ENCODE data around the gene ELF4.
"Not testable (repeated sequence)": the region's sequence is repeated elsewhere in the genome, so short reads cannot be mapped to it uniquely, and the experiment has no call there.

The ELF4 gene

GRCh38 chrX:130110379-130111219 is at the start of gene ELF4:
ELF4 (minus strand) TSS chrX:130110497; CDS start chrX:130081330, 29,167 bp downstream.
- DNase-seq (ENCODE audit: low read depth) = peak; percentile 30

GRCh38 chrX:130159776-130160175 is 49.5 kb upstream of the ELF4 start:
- DNase-seq (ENCODE audit: low read depth) = no peak

- no peak for DNase-seq (ENCODE audit: low read depth)
These were observed 48.0 kb upstream of the ELF4 start for GRCh38 chrX:130158311-130158710.

GRCh38 chrX:130155564-130155963 is 45.3 kb upstream of the ELF4 start:
- no peak for DNase-seq (ENCODE audit: low read depth)

- no peak for DNase-seq (ENCODE audit: low read depth)
These were observed 37.3 kb upstream of the ELF4 start for GRCh38 chrX:130147631-130148030.

GRCh38 chrX:130145123-130145522 is 34.8 kb upstream of the ELF4 start:
- DNase-seq (ENCODE audit: low read depth) = no peak

- DNase-seq (ENCODE audit: low read depth) = no peak
These were observed 34.2 kb upstream of the ELF4 start for GRCh38 chrX:130144509-130144908.

- DNase-seq (ENCODE audit: low read depth) = no peak
These were observed 29.3 kb upstream of the ELF4 start for GRCh38 chrX:130139474-130140201.

- DNase-seq (ENCODE audit: low read depth) = no peak
These were observed 26.7 kb upstream of the ELF4 start for GRCh38 chrX:130136961-130137360.

- no peak for DNase-seq (ENCODE audit: low read depth)
These were observed 26.2 kb upstream of the ELF4 start for GRCh38 chrX:130136496-130136895.

GRCh38 chrX:130130990-130131389 is 20.7 kb upstream of the ELF4 start:
- DNase-seq (ENCODE audit: low read depth) = no peak

- DNase-seq (ENCODE audit: low read depth) = no peak
These were observed 15.0 kb upstream of the ELF4 start for GRCh38 chrX:130125091-130125874.

GRCh38 chrX:130124577-130124976 is 14.3 kb upstream of the ELF4 start:
- no peak for DNase-seq (ENCODE audit: low read depth)

GRCh38 chrX:130121505-130121800 is 11.2 kb upstream of the ELF4 start:
- DNase-seq (ENCODE audit: low read depth) = no peak

- peak; percentile 40 for DNase-seq (ENCODE audit: low read depth)
These were observed 10.6 kb upstream of the ELF4 start for GRCh38 chrX:130120746-130121504.

- no peak for DNase-seq (ENCODE audit: low read depth)
These were observed 10.0 kb upstream of the ELF4 start for GRCh38 chrX:130120321-130120731.

GRCh38 chrX:130119312-130119898 is 9.1 kb upstream of the ELF4 start:
- no peak for DNase-seq (ENCODE audit: low read depth)

- no peak for DNase-seq (ENCODE audit: low read depth)
These were observed 8.4 kb upstream of the ELF4 start for GRCh38 chrX:130118441-130119311.

- DNase-seq (ENCODE audit: low read depth) = no peak
These were observed 6.9 kb upstream of the ELF4 start for GRCh38 chrX:130117166-130117565.

- DNase-seq (ENCODE audit: low read depth) = not testable (repeated sequence)
These were observed 5.0 kb upstream of the ELF4 start for GRCh38 chrX:130115119-130115885.

Data from activated gamma-delta T cell treated with anti-CD3 and anti-CD28 coated beads, Interleukin-2, amount 50 U/mL, for 16 hours (primary cell).